Omental fat pad (tissue), 4 donors: ENCODE results near the gene SPACA6. TPM values are rescaled to one million over a fixed set of nuclear protein-coding genes. Genes with fewer than 3 reads are reported as not detected.

Source experiments
- ATAC-seq: fragments of 150-250 bp; one replicate; pipeline ENCODE4 v1.9.1; 2016; ENCODE audit warnings: mild to moderate bottlenecking, moderate library complexity; ENCODE audit not compliant: low FRiP score
- DNase-seq: peaks from one replicate; pipeline ENCODE4 v3.0.0-alpha.2; 2019; ENCODE audit warnings: low spot score
- total RNA-seq, 4 donors: library from RNA; depleted of rRNA; stranded (reverse); fragments of >200 nt; gene quantifications; one replicate each; pipeline ENCODE4 v1.1.0, GENCODE V29; 2016
- TF ChIP-seq, protein P1 (sequence below), 3 donors: fragments of 450-650 bp; IDR thresholded peaks; one replicate each; pipeline ENCODE4 v1.5.1; 2016 to 2017; ENCODE audit warnings: antibody characterized with exemption in 3 of 3, mild to moderate bottlenecking in 3 of 3, moderate library complexity in 2 of 3

SPACA6 gene
- total RNA-seq, 4 donors from 2014 or later = 6.2 to 14.2 (median 11.4) TPM

DNA sequence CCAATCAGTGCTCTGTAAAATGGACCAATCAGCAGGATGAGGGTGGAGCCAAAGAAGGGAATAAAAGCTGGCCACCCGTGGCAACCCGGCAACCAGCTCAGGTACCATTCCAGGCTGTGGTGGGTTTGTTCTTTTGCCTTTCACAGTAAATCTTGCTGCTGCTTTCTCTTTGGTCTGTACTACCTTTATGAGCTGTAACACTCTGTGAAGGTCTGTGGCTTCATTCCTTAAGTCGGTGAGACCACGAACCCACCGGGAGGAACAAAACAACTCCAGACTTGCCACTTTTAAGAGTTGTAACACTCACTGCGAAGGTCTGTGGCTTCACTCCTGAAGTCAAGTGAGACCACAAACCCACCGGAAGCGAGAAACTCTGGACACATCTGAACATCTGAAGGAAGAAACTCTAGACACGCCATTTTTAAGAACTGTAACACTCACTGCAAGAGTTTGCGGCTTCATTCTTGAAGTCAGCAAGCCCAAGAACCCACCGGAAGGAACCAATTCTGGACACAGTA is 16.5 kb upstream of the SPACA6 start:
- DNase-seq (no peak), ATAC-seq (no peak)

DNA sequence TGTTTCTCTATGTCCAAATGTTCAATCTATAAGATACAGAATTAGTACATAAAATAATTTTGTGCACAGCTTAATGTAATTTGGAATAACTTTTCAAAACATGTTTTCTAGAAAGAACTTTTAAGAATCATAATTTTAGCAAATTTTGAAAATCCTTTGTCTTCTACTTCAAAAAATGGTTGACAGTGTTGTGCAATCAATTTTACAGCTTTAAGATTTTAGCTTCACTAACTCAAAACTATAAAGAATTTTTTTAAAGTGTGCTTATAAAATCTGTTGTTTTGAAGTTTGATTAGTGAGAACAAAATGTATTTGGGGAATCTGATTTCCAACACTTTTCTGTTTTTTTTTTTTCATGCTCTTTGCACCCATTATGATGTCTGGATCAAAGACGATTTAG is 12.7 kb upstream of the SPACA6 start:
- TF ChIP-seq, protein P1, sequence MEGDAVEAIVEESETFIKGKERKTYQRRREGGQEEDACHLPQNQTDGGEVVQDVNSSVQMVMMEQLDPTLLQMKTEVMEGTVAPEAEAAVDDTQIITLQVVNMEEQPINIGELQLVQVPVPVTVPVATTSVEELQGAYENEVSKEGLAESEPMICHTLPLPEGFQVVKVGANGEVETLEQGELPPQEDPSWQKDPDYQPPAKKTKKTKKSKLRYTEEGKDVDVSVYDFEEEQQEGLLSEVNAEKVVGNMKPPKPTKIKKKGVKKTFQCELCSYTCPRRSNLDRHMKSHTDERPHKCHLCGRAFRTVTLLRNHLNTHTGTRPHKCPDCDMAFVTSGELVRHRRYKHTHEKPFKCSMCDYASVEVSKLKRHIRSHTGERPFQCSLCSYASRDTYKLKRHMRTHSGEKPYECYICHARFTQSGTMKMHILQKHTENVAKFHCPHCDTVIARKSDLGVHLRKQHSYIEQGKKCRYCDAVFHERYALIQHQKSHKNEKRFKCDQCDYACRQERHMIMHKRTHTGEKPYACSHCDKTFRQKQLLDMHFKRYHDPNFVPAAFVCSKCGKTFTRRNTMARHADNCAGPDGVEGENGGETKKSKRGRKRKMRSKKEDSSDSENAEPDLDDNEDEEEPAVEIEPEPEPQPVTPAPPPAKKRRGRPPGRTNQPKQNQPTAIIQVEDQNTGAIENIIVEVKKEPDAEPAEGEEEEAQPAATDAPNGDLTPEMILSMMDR (IDR thresholded peaks at IDR 0.05) = no peak
- DNase-seq = no peak
- no peak for ATAC-seq

More for the DNA sequence above, 16.5 kb upstream of the SPACA6 start:
- TF ChIP-seq, protein P1 (IDR thresholded peaks at IDR 0.05) = no peak

DNA sequence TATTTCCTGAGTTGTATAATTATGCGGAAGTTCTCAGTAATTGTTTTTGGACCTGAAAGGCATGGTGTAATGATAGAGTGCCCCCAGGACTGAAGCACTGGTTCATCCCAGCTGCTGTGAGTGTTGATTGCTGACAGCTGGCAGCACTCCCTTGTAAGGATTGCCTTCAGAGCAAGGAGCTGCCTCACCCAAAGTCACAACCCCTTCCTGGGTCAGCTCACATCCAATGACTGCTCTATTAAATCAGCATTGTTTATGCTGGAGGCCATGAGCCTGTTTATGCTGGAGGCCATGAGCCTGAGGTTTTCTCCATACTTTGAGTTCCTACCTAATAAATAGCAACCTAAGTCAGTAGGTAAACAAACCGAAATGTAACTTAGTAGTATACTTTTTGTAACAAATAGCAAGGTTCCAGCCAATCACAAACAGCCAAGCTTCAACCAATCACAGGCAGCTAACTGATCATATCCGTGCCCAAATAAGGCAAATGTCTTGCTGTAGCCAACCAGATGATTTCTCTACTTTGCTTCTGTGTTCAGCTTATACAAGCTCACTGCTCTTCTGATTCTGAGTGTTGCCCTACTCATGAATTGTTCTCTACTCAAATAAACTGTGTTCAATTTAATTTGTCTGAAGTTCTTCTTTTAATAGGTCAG is 11.7 kb upstream of the SPACA6 start:
- ATAC-seq (no peak), DNase-seq (no peak)
- TF ChIP-seq, protein P1 (IDR thresholded peaks at IDR 0.05) = no peak

DNA sequence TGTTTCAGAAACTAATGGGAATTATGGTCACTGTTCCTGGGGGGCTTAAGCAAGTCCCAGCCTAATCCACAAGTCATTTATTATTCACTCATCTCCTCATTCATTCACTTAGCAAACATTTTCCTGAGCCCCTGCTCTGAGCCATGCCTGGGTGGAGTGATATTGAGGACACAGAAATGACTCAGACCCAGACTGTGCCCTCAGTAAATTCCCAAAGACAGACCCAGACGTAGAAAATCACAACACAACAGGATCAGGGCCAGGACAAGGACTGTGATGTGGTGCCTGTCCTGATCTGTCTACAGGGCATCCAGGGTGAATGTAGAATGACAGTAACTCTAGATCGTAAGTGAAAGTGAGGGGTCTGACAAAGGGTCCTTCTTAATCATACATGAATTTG is 7.0 kb upstream of the SPACA6 start:
- DNase-seq = no peak
- TF ChIP-seq, protein P1 (IDR thresholded peaks at IDR 0.05) = no peak
- no peak for ATAC-seq

DNA sequence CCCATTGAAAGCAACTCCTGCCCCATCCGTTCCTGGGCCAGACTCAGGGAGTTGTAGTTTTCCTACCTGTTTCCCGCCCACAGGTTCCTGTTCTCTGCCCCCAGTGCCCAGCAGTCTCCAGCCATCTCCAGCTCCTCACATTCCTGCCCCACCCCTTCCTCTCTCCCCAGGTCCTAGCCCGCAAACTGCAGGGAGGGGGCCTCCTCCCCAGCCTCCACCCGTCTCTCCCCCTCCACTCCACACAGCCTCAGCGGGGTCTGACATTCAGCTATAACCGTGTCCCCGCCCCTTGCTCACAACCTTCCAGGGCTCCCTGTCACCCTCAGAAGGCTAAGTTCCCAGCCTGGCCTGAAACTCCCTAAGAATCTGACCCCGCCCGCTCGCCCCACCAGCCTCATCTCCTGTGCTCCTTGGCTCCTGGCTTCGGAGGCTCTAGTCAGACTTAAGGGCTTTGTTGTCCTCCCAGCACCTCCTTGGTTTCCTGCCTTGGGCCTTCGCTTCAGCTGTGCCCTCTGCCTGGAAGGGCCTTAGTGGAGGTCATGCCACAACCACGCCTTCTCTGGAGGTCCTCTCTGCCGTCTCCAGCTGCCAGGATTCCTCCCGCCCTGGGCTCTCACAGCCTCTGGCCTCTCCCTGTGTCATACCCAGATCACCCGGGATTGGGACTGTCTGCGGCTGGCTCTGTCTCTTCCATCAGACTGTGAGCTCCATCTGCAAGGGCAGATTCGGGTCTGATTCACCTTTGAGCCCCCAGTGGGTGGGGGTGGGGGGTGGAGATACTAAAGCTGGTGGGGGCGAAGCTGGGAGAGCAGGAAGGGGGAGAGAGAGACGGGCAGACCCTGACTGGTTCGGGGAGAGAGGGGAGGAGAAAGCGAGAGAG is 5.1 kb upstream of the SPACA6 start:
- TF ChIP-seq, protein P1 (IDR thresholded peaks at IDR 0.05) = no peak
- no peak for DNase-seq

DNA sequence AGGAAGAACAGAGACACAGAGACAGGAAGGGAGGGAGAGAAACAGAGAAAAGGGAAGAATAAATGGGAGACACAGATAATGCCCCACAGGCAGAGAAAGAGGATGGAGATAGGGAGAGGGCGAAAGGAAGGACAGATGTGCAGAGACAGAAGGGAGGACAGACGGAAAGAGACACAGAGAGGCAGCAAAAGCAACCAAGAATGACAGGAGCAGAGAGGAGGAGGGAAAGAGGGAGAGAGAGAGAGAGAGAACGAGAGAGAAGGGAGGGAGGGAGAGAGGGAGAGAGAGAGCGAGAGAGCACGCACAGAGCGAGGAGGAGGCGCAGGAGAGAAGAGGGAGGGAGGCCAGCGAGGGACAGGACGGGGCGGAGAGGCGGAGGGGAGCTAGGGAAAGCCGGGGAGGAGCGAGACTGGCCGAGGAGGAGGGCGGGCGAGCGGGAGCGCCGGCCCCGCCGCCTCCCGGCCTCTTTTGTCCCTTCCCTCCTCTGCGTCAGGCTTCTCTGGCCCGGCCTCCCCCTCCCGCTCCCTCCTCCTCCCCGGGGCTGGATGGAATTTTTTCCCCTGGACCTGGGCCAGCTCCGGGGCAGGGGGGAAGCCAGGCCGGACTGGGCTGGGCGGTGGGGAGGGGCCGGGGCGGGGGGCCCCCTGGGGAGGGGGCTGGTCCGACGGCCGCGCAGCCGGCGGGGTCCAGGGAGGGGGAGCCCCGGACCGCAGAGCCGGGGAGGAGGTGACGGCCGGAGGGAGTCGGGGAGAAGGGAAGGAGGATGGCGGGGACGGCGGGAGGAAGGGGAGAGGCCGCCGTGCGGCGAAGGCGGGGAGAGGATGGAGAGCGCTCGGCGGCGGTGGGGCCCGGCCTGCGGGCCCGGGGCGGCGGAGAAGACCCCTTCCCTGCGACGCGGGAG is 4.2 kb upstream of the SPACA6 start:
- DNase-seq (peak; percentile 66), ATAC-seq (peak; percentile 55)
- TF ChIP-seq, protein P1 (IDR thresholded peaks at IDR 0.05) = no peak

More for the DNA sequence above, 5.1 kb upstream of the SPACA6 start:
- ATAC-seq = peak; percentile 4
